Activated CD4-positive, alpha-beta T cell treated with anti-CD3 and anti-CD28 coated beads, Interleukin-2, amount 50 U/mL, for 48 hours (primary cell): Measurements from ENCODE around the gene HLA-F.

ENCODE experiments used
- DNase-seq, 2 experiments: peaks; one replicate each; pipeline ENCODE4 v3.0.0-alpha.2; 2020

The HLA-F gene

GRCh38 chr6:29764422-29765196, 41.4 kb downstream of the HLA-F start:
- no peak for DNase-seq

GRCh38 chr6:29769336-29769735, 46.1 kb downstream of the HLA-F start:
- DNase-seq: no peak

DNA sequence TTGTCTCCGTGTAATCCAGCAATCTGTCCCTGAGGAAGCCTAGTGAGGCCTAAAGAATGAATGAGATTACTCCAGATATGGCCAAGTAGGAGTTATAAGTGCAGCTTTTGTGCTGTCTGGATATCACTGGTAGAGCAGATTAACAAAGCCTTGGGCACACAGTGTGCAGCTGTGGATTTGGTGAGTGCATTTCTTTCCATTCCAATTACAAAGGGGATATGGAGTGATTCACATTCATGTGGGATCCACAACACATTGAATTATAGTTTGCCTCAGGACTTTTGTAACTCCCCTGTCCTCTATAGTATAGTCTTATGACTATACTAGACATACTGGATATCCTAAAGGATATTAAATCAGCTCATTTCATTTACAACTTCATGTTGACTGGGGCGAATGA, 47.1 kb downstream of the HLA-F start:
- DNase-seq: no peak

DNA sequence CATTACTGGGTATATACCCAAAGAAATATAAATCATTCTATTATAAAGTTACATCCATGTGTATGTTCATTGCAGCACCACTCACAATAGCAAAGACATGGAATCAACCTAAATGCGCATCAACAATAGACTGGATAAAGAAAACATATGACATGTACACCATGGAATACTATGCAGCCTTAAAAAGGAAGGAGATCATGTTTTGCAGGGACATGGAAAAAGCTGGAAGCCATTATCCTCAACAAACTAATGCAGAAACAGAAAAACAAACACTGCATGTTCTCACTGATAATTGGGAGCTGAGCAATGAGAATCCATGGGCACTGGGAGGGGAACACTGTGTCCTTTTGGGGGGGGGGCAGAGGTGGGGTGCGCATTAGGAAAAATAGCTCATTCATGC, 53.5 kb downstream of the HLA-F start:
- no peak for DNase-seq
